SH-SY5Y (cell line): ENCODE measurements around the gene PLS3.

ENCODE experiments used
- GATA2 ChIP-seq: IDR thresholded peaks from 2 replicates; pipeline ENCODE4 v1.6.1; 2011; ENCODE audit warnings: mild to moderate bottlenecking, low read depth, low read length
- GATA3 ChIP-seq: IDR thresholded peaks from 2 replicates; pipeline ENCODE4 v1.6.1; 2011; ENCODE audit warnings: low read depth, mild to moderate bottlenecking, low read length, moderate library complexity

The PLS3 gene, protein sequence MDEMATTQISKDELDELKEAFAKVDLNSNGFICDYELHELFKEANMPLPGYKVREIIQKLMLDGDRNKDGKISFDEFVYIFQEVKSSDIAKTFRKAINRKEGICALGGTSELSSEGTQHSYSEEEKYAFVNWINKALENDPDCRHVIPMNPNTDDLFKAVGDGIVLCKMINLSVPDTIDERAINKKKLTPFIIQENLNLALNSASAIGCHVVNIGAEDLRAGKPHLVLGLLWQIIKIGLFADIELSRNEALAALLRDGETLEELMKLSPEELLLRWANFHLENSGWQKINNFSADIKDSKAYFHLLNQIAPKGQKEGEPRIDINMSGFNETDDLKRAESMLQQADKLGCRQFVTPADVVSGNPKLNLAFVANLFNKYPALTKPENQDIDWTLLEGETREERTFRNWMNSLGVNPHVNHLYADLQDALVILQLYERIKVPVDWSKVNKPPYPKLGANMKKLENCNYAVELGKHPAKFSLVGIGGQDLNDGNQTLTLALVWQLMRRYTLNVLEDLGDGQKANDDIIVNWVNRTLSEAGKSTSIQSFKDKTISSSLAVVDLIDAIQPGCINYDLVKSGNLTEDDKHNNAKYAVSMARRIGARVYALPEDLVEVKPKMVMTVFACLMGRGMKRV

DNA sequence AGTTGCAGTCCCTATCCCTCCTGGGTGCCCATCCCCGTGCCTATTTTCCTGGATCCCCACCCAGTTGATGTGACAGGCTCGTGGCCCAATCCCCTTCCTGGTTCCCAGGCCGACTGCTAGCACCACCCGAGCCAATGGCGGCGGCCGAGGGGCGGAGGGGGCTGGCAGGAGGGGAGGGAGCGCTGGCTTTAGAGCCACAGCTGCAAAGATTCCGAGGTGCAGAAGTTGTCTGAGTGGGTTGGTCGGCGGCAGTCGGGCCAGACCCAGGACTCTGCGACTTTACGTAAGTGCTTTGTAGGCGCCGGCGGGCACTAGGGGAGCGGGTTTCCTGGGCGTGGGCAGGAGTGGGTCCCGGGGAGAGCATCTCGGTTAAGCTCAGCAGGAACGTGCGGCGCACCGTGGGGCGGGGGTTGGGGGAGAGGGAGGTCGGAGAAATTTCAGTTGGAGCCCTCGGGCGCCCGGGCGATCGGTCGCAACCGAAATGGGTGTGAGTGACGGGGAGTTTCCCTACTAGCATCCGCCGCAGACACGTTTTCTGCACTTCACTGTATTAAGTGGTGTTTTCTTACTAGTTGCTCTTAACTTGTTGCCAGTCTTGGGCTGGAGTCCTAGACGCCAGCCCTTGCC lies at the start of gene PLS3:
TSS of gene PLS3 (plus strand) at position 197 of the 627 bp plus-strand sequence. CDS start 49,077 bp downstream, outside the sequence.
- no peak for TF ChIP-seq GATA2
- TF ChIP-seq GATA3: no peak

DNA sequence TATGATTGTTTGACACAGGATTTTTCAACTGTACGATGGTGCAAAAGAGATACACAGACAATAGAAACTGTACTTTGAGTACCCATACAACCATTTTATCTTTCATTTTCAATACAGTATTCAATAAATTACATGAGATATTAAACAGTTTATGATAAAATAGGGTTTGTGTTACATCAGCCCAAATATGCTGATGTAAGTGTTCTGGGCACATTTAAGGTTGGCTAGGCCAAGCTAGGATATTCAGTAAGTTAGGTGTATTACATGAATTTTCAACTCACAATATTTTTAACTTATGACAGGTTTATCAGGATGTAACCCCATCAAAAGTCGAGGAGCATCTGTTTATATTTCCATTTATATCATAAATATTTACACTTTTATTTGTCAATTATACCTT lies 42.9 kb upstream of the PLS3 start:
- TF ChIP-seq GATA2: no peak

DNA sequence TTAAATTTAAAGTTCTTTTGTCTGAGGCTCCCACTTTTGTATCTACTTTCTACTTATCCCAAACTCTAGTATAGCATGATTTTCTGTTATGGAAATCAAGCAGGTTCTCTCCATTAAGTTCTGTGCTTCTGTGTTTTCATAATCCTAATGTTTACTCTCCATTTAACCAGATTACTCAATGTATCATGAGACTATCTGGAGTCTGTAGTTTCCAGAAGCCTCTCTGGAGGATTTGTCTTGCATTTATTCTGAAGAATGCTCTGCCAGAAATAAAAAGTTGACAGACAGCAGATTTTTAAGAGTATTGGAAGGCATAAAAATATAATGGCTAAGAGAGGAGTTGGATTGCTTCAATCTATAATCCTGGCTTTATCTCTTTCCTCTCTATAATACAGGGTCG lies 39.2 kb upstream of the PLS3 start:
- no peak for TF ChIP-seq GATA2
- TF ChIP-seq GATA3: no peak

DNA sequence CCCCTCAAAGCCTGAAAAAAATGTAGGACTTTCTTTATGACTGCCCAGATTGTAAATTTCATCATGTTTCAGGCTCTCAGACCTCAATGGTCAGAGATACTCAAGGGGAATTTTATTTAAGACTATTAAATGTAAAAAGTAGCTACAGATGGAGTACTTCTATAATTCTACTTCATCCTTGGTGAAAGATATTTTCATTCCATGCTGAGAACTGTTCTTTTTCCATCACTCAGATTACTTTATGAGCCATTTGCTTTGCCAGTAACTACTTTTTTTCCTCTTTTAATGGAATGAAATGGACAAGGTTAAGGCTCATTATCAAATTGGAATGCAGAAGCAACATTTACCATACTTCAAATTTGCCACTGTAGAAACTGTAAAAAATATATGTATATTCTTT lies 38.0 kb upstream of the PLS3 start:
- no peak for TF ChIP-seq GATA2
- TF ChIP-seq GATA3: no peak

DNA sequence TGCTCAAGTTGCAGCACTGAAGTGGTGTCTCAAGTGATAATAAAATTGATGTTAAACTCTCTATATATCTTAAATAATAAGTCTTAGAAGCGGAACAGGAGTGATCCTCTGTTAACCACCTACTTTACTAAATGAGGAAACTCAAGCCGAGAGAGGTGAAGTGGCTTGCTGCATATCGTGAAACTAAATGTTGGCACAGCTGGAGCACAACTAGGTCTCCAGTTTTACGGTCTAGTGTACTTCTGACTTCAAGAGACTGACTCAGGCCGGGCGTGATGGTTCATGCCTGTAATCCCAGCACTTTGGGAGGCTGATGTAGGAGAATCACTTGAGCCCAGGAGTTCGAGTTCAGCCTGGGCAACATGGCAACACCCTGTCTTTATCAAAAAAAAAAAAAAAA lies 35.5 kb upstream of the PLS3 start:
- TF ChIP-seq GATA2: no peak
- TF ChIP-seq GATA3: no peak

DNA sequence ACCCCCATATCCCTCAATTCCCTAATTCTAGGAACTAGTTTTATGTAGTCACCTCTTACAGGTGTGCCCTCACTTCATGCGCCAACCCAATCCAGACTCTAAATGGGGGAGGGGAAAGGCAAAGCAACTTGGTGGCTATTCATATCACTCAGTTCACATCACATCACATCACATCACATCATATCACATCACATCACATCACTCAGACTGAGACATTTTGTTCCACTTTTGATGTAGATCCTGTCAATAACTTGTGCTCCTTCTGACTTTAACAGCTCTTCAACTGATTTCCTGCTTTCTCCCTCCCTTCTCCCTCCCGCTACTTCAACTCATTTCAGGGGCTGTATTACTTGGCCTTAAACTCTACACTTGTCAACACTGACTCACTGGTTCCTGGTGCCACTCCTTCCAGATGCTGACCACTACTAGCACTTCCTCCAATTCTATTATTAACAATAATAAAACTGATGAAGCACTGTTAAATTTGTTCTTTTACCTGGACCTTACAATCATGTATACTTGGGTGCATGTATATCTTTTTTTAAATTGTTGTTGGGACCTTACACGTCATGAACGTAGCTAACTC lies 29.1 kb upstream of the PLS3 start:
- TF ChIP-seq GATA3 (no peak), GATA2 (no peak)

DNA sequence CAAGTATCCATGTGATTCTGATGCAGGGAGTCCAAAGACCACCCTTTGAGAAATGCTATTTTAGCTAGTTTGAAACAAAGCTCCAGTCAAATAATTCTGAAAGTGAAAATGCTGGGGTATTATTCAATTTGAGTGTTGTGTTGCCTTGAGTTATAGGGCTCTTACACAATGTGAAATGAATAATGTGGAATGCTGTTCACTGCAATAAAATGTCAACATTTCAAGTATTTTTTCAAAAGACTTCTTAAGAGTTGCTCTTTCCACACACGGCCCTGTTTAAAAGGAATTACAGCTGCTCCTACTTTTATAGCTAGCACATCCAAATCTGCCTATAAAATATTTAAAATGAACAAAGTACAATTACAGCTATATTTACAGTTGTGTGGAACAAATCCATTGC lies 27.5 kb upstream of the PLS3 start:
- TF ChIP-seq GATA3: no peak
- no peak for TF ChIP-seq GATA2

DNA sequence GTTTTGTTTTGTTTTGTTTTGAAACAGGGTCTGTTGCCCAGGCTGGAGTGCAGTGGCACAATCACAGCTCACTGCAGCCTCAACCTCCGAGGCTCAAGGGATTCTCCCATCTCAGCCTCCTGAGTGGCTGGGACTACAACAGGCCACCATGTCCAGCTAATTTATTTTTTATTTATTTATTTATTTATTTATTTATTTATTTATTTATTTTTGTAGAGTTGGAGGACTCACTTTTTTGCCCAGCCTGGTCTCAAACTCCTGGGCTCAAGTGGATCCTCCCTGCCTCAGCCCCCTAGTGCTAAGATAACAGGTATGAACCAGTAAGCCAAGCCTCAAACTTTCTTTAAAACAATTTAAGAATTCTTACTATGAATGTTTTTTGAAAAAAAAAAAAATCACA lies 26.6 kb upstream of the PLS3 start:
- no peak for TF ChIP-seq GATA2
- no peak for TF ChIP-seq GATA3

DNA sequence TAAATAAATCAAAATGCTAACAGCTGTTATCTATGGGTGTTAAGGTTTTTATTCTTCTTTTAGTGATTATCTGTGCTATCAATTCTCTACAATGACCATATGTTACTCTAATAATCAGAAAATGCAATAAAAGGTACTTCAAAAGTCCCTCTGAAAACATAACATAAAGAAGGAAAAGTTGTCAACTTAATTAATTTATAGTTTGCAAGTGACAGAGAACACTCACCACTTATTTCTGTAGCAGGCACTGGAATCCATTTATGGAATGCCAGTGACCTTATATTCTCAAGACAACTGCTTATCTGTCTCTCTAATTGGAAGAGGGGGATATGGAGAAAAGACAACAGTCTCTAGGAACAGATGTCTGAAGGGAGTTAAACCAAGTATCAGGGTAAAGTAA lies 25.6 kb upstream of the PLS3 start:
- TF ChIP-seq GATA3: no peak
- TF ChIP-seq GATA2: no peak

DNA sequence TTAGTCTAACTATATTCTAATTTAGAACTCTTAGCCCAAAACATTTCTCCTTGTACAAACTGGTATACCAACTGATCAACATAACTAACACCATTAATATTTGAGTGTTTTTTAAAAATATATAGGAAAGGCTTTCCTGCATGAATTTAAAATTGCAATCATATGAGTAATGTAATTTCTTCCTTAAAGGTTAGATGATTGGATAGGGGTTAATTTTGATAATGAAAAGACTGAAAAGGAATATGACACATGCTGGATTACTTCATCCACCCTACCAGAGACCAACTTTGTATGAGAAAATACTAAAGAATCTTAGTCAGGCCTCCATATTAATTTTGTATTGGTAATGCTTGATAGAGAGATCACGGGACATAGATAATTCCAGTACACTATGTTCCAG lies 25.1 kb upstream of the PLS3 start:
- no peak for TF ChIP-seq GATA3
- TF ChIP-seq GATA2: no peak

DNA sequence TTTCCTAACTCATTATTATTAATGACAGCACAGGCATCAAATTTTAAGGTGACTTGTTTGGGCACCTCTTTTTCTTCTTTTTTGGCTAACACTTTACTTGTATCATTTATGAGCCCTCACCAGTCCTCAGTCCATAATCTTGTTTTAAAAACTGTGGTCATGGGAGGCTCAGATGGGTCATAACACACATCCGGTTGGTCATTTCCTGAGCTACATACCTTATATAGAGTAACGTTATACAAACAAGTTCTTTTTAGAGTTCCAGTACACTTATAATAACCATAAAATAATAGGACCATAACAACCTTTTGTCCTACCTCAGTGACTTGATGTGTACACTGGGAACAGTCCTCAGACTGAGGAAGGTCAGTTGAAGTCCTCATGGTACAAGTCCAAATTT lies 21.1 kb upstream of the PLS3 start:
- TF ChIP-seq GATA2 (no peak), GATA3 (no peak)

DNA sequence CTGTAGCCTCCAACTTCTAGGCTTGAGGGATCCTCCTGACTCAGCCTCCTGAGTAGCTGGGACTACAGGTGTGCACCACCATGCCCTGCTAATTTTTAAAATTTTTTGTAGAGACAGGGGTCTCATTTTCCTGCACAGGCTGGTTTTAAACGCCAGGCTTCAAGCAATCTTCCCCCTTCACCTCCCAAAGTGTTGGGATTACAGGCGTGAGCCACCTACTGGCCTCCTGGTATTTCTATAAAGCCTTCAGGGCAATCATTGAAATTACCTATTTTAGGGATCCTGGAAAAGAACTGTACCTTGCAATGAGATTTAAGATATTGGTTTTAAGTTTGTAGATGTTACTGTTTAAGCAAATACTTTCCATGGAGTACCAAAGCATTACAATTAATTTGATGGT lies 13.5 kb upstream of the PLS3 start:
- TF ChIP-seq GATA3 (no peak), GATA2 (no peak)

DNA sequence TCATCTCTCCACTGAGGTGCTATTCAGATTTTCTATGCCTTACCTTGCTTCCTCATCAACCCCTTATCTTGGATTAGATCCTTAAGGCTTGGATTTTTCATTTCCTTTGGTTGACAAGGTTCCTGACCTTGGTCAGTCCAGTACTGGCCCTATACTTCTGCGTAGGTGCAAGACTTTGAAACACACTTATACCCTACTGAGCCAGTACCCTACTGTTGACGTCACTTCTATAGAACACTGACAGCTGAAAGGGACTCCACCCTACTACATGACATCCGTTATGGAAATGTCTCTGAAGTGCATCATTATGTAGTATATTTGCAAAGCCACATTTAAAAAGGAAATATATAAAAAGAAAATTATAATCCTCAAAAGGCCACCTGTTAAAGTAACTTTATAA lies 12.0 kb upstream of the PLS3 start:
- TF ChIP-seq GATA3 (no peak), GATA2 (no peak)

DNA sequence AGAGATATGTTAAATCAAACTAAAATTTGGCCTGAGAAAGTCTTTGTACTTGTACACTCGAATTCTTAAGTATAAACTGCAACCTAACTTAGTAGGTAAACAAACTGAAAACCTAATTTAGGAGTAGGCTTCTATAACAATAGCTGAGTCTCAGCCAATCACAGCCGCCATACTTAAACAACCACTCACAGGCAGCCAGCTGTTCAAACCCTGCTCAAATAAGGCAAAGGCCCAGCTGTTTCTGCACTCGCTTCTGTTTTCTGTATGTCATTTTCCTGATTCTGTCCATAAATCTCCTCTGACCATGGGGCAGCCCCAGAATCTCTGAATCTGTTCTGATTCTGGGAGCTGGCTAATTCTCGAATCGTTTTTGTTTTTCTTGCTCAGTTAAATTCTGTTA lies 7.8 kb upstream of the PLS3 start:
- TF ChIP-seq GATA2 (no peak), GATA3 (no peak)
